K562 (cell line): Measurements from ENCODE around the gene SRGAP3. TPM values are rescaled to one million over a fixed set of nuclear protein-coding genes. Genes with fewer than 3 reads are reported as not detected.

Experiments
- ATAC-seq: fragments of 200-7000 bp; cut with Tn5 transposase; 3 replicates; pipeline ENCODE4 v1.9.1; 2020; ENCODE audit warnings: moderate library complexity
- BruUV-seq: library from RNA; stranded (reverse); fragments of 400-500 nt; replicated peaks from 2 replicates; lab custom pipeline; 2021; lab: Mats Ljungman, UMichigan
- CTCF ChIA-PET: fragments of 300-600 bp; formaldehyde crosslinking; extraction: SDS; loops from one replicate; lab custom pipeline; 2021; ENCODE audit warnings: low intra/inter-chr PET ratio; lab: Yijun Ruan, JAX
- POLR2A ChIA-PET: fragments of 300-600, 350-650 bp; sonication (Branson Sonifier 250); formaldehyde crosslinking; extraction: SDS; loops from one replicate; lab custom pipeline; 2021; ENCODE audit warnings: antibody characterized with exemption, inconsistent platforms; lab: Yijun Ruan, JAX
- DNase-seq, 4 experiments: peaks; one replicate each; pipeline versions ENCODE4 v3.0.0 to v3.0.0-alpha.2; 2011 to 2018; ENCODE audit warnings: low spot score in 3 of 4, mixed read lengths in 3 of 4; ENCODE audit errors: extremely low read depth in 1 of 4
- FAIRE-seq: peaks from 2 replicates; lab custom pipeline; 2011; peaks lifted over from hg19 to GRCh38; lab: Jason Lieb, UNC
- H2AFZ ChIP-seq: 2 replicates; pipeline ENCODE4 v1.6.0; 2011; ENCODE audit warnings: low read depth, low read length, control low read depth, inconsistent platforms
- H3K27ac ChIP-seq: fragments of 200-600 bp; 3 replicates; pipeline ENCODE4 v1.8.0; 2011; ENCODE audit warnings: low read depth, mild to moderate bottlenecking, control low read depth, inconsistent platforms, low read length, moderate library complexity, mixed read lengths; ENCODE audit errors: extremely low read depth
- H3K27me3 ChIP-seq, 2 experiments: fragments of 300-600 bp in 1 of 2; 2 replicates in 1 of 2; 3 replicates in 1 of 2; pipeline versions ENCODE4 v1.6.0 to v1.8.0; 2011; ENCODE audit warnings: inconsistent platforms in 2 of 2, low read length in 2 of 2, mild to moderate bottlenecking in 1 of 2, mixed read lengths in 1 of 2, moderate library complexity in 1 of 2; ENCODE audit not compliant: control insufficient read depth in 2 of 2, insufficient read depth in 2 of 2
- H3K36me3 ChIP-seq: fragments of 300-600 bp; 3 replicates; pipeline ENCODE4 v1.8.0; 2011; ENCODE audit warnings: mild to moderate bottlenecking, low read length, inconsistent platforms; ENCODE audit not compliant: control insufficient read depth, insufficient read depth
- H3K4me1 ChIP-seq, 2 experiments: fragments of 200-600 bp in 1 of 2; replicated peaks in 1 of 2; 2 replicates in 1 of 2; 3 replicates in 1 of 2; pipeline versions ENCODE4 v1.5.1 to v1.8.0; 2011; ENCODE audit warnings: inconsistent platforms in 2 of 2, low read length in 2 of 2, mild to moderate bottlenecking in 1 of 2, mixed read lengths in 1 of 2, moderate library complexity in 1 of 2; ENCODE audit not compliant: control insufficient read depth in 2 of 2, insufficient read depth in 2 of 2
- H3K4me2 ChIP-seq: 2 replicates; pipeline ENCODE4 v1.6.1; 2011; ENCODE audit warnings: low read length, control low read depth, inconsistent platforms, mixed read lengths; ENCODE audit not compliant: insufficient read depth
- H3K4me3 ChIP-seq: fragments of 200-600 bp; sonication (generic), shearing (Covaris generic); 2 replicates; pipeline ENCODE4 v1.5.1; 2016; ENCODE audit warnings: control low read depth, inconsistent platforms
- H3K79me2 ChIP-seq: fragments of 200-600 bp; 3 replicates; pipeline ENCODE4 v1.8.0; 2011; ENCODE audit warnings: low read length, inconsistent platforms; ENCODE audit not compliant: control insufficient read depth, insufficient read depth
- H3K9ac ChIP-seq, 2 experiments: 2 replicates each; pipeline versions ENCODE4 v1.6.0 to v1.6.1; 2011; ENCODE audit warnings: low read depth in 2 of 2, low read length in 2 of 2, control low read depth in 1 of 2, inconsistent platforms in 1 of 2, mild to moderate bottlenecking in 1 of 2, mixed read lengths in 1 of 2; ENCODE audit not compliant: insufficient read depth in 1 of 2
- H3K9me1 ChIP-seq: one replicate; pipeline ENCODE4 v1.6.0; 2011; ENCODE audit warnings: inconsistent platforms, mild to moderate bottlenecking, low read length, moderate library complexity; ENCODE audit not compliant: control insufficient read depth, insufficient read depth
- H3K9me3 ChIP-seq: replicated peaks from 2 replicates; pipeline ENCODE4 v1.5.1; 2011; ENCODE audit warnings: low read depth, low read length, inconsistent platforms; ENCODE audit not compliant: control insufficient read depth, insufficient read depth
- H4K20me1 ChIP-seq: replicated peaks from 2 replicates; pipeline ENCODE4 v1.6.1; 2011; ENCODE audit warnings: low read length, inconsistent platforms, mixed read lengths; ENCODE audit not compliant: control insufficient read depth, insufficient read depth
- ARID3B ChIP-seq: fragments of 250-450 bp; sonication (Bioruptor Pico); IDR thresholded peaks from 2 replicates; pipeline ENCODE4 v1.4.0; 2020; ENCODE audit warnings: borderline replicate concordance
- ARNT ChIP-seq, 2 experiments: fragments of 450-650 bp; IDR thresholded peaks; 2 replicates each; pipeline ENCODE4 v1.6.1; 2016; ENCODE audit warnings: mild to moderate bottlenecking in 1 of 2
- MTA1 ChIP-seq: fragments of 450-650 bp; IDR thresholded peaks from 2 replicates; pipeline ENCODE4 v1.6.1; 2017; ENCODE audit warnings: borderline replicate concordance
- SNAPC5 ChIP-seq: fragments of 250-450 bp; sonication (Bioruptor Pico); IDR thresholded peaks from 2 replicates; pipeline ENCODE4 v1.8.0; 2021; ENCODE audit warnings: moderate library complexity, mild to moderate bottlenecking, inconsistent platforms
- SREBF2 ChIP-seq: sonication (generic); formaldehyde crosslinking; IDR thresholded peaks from 2 replicates; pipeline ENCODE4 v1.4.0; 2020; ENCODE audit warnings: mild to moderate bottlenecking, missing genetic modification reagents
- TAF15 ChIP-seq: fragments of 200-400 bp; formaldehyde crosslinking; IDR thresholded peaks from 2 replicates; pipeline ENCODE4 v1.6.1; 2017; ENCODE audit warnings: mild to moderate bottlenecking, low read depth, low read length, moderate library complexity
- ZNF124 ChIP-seq: sonication (generic); formaldehyde crosslinking; IDR thresholded peaks from 2 replicates; pipeline ENCODE4 v1.8.1; 2022; ENCODE audit warnings: missing genetic modification reagents
- WGBS: fragments of 100-300 bp; shearing (Covaris generic); methylation state at CpG from one replicate; pipeline ENCODE4 v1.1.6; 2016; ENCODE audit warnings: low coverage, mixed read lengths; ENCODE audit not compliant: insufficient coverage; ENCODE audit errors: missing lambda C conversion rate; 5-methylcytosine and 5-hydroxymethylcytosine counted together
- in situ Hi-C: fragments of 300-500 bp; cut with MboI; formaldehyde crosslinking; loops from 4 replicates; pipeline ENCODE4 v1.15.0; 2018; ENCODE audit warnings: inconsistent platforms, mixed read lengths
- intact Hi-C: fragments of 100-400 bp; cut with micrococcal nuclease; formaldehyde crosslinking; loops from 2 replicates; pipeline ENCODE4 v1.14.2; 2022
- polyA plus RNA-seq, 8 experiments: library from polyadenylated mRNA; depleted of rRNA in 4 of 8; stranded (reverse) in 5 of 8; unstranded in 3 of 8; fragments of >200 nt; fragmentation: Nextera tagmentation in 2 of 8; fragmentation: Illumina TruSeq in 1 of 8; extraction: Ambion mirVana in 2 of 8; extraction: Trizol in 1 of 8; gene quantifications; 2 replicates each; pipeline versions ENCODE4 v1.2.1 to v1.2.3, GENCODE V29; 2011 to 2014; ENCODE audit warnings: inconsistent platforms in 1 of 8, missing spikeins in 1 of 8
- total RNA-seq, 7 experiments: library from RNA; depleted of rRNA in 6 of 7; stranded (reverse); fragments of >200 nt in 6 of 7; fragmentation: Illumina TruSeq in 2 of 7; extraction: Trizol in 2 of 7; gene quantifications; 2 replicates each; pipeline versions ENCODE4 v1.2.1 to v1.2.3, GENCODE V29; 2011 to 2021; ENCODE audit warnings: low replicate concordance in 1 of 7
- TF ChIP-seq, protein P1 (sequence below), 2 experiments: fragments of 150-350 bp in 1 of 2; IDR thresholded peaks; 2 replicates each; pipeline ENCODE4 v1.6.1; 2012 to 2016; ENCODE audit warnings: low read depth in 2 of 2, low read length in 2 of 2, mild to moderate bottlenecking in 1 of 2, moderate library complexity in 1 of 2
- TF ChIP-seq, protein P2 (sequence below): fragments of 200-800 bp; sonication (Bioruptor generic); IDR thresholded peaks from 2 replicates; pipeline ENCODE4 v1.6.1; 2016; ENCODE audit warnings: missing genetic modification characterization, missing compliant biosample characterization
- TF ChIP-seq, protein P3 (sequence below): IDR thresholded peaks from 3 replicates; pipeline ENCODE4 v1.6.1; 2011; ENCODE audit warnings: borderline replicate concordance, mild to moderate bottlenecking; ENCODE audit not compliant: insufficient read length, insufficient read depth

SRGAP3 gene
- total and polyA plus RNA-seq, 9 of the 15 experiments (the other 6 are each of a cell fraction or from before 2014, with no cell fraction given): 0.11 to 0.85 (median 0.35) TPM; not detected in 2

DNA sequence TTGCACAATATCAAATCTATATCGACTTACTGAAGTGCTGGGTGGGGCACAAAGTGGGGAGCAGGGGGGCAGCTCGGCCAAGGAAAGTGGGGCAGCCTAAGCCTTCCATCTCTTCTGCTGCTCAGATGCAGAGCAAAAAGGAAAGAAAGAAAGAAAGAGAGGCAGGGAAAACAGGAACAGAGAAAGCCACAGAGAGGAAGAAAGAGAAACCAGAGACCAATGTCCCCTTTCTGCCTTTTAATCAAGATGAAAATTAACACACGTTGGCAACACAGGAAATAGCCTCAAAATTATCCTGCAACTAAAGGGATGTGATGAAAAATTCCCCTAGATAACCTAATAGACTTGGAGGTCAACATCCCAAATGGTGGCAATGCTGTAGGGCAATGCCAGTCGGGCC, 214.0 kb downstream of the SRGAP3 start:
- intact Hi-C loops: no loop called here
- BruUV-seq: no TSS peak
- peaks cover 0 to 5% of the 10 kb centered on the region in 2 experiments; a peak in 1 of 5 replicates for H3K4me1 ChIP-seq
- TF ChIP-seq TAF15: no peak
- TF ChIP-seq, protein P1, sequence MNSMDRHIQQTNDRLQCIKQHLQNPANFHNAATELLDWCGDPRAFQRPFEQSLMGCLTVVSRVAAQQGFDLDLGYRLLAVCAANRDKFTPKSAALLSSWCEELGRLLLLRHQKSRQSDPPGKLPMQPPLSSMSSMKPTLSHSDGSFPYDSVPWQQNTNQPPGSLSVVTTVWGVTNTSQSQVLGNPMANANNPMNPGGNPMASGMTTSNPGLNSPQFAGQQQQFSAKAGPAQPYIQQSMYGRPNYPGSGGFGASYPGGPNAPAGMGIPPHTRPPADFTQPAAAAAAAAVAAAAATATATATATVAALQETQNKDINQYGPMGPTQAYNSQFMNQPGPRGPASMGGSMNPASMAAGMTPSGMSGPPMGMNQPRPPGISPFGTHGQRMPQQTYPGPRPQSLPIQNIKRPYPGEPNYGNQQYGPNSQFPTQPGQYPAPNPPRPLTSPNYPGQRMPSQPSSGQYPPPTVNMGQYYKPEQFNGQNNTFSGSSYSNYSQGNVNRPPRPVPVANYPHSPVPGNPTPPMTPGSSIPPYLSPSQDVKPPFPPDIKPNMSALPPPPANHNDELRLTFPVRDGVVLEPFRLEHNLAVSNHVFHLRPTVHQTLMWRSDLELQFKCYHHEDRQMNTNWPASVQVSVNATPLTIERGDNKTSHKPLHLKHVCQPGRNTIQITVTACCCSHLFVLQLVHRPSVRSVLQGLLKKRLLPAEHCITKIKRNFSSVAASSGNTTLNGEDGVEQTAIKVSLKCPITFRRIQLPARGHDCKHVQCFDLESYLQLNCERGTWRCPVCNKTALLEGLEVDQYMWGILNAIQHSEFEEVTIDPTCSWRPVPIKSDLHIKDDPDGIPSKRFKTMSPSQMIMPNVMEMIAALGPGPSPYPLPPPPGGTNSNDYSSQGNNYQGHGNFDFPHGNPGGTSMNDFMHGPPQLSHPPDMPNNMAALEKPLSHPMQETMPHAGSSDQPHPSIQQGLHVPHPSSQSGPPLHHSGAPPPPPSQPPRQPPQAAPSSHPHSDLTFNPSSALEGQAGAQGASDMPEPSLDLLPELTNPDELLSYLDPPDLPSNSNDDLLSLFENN (IDR thresholded peaks at IDR 0.05; ENCODE audit: low read depth in 2 of 2, low read length in 2 of 2): no peak
- TF ChIP-seq ARID3B (CRISPR knock-in tag): no peak
- TF ChIP-seq, protein P2, sequence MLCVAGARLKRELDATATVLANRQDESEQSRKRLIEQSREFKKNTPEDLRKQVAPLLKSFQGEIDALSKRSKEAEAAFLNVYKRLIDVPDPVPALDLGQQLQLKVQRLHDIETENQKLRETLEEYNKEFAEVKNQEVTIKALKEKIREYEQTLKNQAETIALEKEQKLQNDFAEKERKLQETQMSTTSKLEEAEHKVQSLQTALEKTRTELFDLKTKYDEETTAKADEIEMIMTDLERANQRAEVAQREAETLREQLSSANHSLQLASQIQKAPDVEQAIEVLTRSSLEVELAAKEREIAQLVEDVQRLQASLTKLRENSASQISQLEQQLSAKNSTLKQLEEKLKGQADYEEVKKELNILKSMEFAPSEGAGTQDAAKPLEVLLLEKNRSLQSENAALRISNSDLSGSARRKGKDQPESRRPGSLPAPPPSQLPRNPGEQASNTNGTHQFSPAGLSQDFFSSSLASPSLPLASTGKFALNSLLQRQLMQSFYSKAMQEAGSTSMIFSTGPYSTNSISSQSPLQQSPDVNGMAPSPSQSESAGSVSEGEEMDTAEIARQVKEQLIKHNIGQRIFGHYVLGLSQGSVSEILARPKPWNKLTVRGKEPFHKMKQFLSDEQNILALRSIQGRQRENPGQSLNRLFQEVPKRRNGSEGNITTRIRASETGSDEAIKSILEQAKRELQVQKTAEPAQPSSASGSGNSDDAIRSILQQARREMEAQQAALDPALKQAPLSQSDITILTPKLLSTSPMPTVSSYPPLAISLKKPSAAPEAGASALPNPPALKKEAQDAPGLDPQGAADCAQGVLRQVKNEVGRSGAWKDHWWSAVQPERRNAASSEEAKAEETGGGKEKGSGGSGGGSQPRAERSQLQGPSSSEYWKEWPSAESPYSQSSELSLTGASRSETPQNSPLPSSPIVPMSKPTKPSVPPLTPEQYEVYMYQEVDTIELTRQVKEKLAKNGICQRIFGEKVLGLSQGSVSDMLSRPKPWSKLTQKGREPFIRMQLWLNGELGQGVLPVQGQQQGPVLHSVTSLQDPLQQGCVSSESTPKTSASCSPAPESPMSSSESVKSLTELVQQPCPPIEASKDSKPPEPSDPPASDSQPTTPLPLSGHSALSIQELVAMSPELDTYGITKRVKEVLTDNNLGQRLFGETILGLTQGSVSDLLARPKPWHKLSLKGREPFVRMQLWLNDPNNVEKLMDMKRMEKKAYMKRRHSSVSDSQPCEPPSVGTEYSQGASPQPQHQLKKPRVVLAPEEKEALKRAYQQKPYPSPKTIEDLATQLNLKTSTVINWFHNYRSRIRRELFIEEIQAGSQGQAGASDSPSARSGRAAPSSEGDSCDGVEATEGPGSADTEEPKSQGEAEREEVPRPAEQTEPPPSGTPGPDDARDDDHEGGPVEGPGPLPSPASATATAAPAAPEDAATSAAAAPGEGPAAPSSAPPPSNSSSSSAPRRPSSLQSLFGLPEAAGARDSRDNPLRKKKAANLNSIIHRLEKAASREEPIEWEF (CRISPR knock-in tag): no peak
- no peak for TF ChIP-seq ARNT (IDR thresholded peaks at IDR 0.05)
- no peak for TF ChIP-seq ZNF124
- no peak for TF ChIP-seq SREBF2 (CRISPR knock-in tag)
- TF ChIP-seq SNAPC5: no peak
- TF ChIP-seq, protein P3, sequence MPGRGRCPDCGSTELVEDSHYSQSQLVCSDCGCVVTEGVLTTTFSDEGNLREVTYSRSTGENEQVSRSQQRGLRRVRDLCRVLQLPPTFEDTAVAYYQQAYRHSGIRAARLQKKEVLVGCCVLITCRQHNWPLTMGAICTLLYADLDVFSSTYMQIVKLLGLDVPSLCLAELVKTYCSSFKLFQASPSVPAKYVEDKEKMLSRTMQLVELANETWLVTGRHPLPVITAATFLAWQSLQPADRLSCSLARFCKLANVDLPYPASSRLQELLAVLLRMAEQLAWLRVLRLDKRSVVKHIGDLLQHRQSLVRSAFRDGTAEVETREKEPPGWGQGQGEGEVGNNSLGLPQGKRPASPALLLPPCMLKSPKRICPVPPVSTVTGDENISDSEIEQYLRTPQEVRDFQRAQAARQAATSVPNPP: no peak
- TF ChIP-seq MTA1: no peak
- peaks cover 6% of the 10 kb centered on the region; the same call in 1 of the 2 replicates for H4K20me1 ChIP-seq
- 0% methylated on average over 4 of the region's 4 CpGs for WGBS
- ChIA-PET POLR2A (no interaction called here), CTCF (no interaction called here)
- no peak overlapping the region for H3K4me3 ChIP-seq
- no peak overlapping the region for H2AFZ ChIP-seq
- no peak for ATAC-seq
- in situ Hi-C loops: no loop called here
- peaks cover 12 to 50% of the 10 kb centered on the region in 2 experiments; a peak in 4 of 5 replicates for H3K27me3 ChIP-seq
- no peaks in the 10 kb centered on the region for H3K9me1 ChIP-seq
- H3K9ac ChIP-seq: no peak overlapping the region
- H3K79me2 ChIP-seq: no peaks in the 10 kb centered on the region
- no peaks in the 10 kb centered on the region for H3K36me3 ChIP-seq
- no peak for FAIRE-seq
- no peak overlapping the region for H3K4me2 ChIP-seq
- no peaks in the 10 kb centered on the region for H3K9me3 ChIP-seq
- DNase-seq: no peak
- no peak overlapping the region for H3K27ac ChIP-seq
